Coronary artery (tissue), 2 donors: ENCODE measurements around the gene MAST2.
"Not testable (repeated sequence)": the region's sequence is repeated elsewhere in the genome, so short reads cannot be mapped to it uniquely, and the experiment has no call there.

Source experiments
- DNase-seq: peaks from one replicate; pipeline ENCODE4 v3.0.0-alpha.2; 2017; ENCODE audit warnings: low spot score
- H3K27ac ChIP-seq, 2 donors: fragments of 200-600 bp; sonication (generic); one replicate each; pipeline ENCODE4 v1.5.1; 2016 to 2019
- H3K4me3 ChIP-seq: fragments of 200-600 bp; sonication (generic); 2 replicates; pipeline ENCODE4 v1.5.1; 2016; ENCODE audit warnings: mild to moderate bottlenecking, moderate library complexity
- CTCF ChIP-seq: fragments of 200-600 bp; sonication (generic); IDR thresholded peaks from one replicate; pipeline ENCODE4 v1.5.1; 2019; ENCODE audit warnings: antibody characterized with exemption

Gene MAST2

GRCh38 chr1:45938029-45938428 is 134.6 kb downstream of the MAST2 start:
- no peak for TF ChIP-seq CTCF
- Histone ChIP-seq H3K4me3 (no peak overlapping the region), H3K27ac (no peak overlapping the region)
- no peak for DNase-seq

DNA sequence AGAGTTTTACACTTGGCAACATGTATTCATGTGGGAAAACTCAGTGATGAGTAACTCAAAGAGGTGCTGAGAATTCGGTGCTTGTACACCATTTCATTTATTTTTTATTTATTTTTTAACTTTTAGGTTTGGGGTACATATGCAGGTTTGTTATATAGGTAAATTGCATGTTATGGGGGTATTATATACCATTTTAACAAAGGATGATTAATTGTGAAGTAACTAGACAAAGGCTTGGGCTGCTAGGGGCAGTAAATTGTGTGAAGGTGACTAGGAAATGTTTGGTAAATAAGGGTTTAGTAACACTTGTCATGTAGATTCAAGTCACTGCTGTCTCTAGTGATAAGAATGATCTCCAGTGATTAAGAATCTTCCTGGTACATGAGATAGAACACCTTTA is 139.0 kb downstream of the MAST2 start:
- no peak for DNase-seq
- no peak for TF ChIP-seq CTCF
- Histone ChIP-seq H3K4me3 (no peak overlapping the region), H3K27ac (no peak overlapping the region)

- no peak for TF ChIP-seq CTCF
- no peak overlapping the region for H3K27ac ChIP-seq
- no peak for DNase-seq
These were observed 139.8 kb downstream of the MAST2 start for GRCh38 chr1:45943185-45943584.

DNA sequence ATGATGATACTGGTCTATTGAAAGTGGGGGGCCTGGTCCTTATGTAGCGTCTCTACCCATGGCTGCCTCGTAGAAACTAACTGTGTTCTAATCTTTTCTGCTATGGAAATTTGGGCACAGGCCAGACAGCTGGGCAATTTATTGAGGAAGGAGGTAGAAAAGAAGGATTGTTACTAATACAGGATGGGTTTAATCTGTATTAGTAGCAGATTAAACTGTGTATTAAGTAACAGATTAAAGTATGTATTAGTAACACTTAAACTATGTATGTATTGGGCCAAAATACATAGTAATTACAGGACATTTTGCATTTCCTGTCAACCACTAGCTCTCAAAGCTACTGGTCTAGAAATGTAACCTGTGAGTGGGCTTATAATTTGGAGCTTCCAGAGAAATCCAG is 142.0 kb downstream of the MAST2 start:
- H3K27ac ChIP-seq, result no peak overlapping the region
- no peak for TF ChIP-seq CTCF

More at GRCh38 chr1:45943185-45943584, 139.8 kb downstream of the MAST2 start:
- H3K4me3 ChIP-seq, result no peak overlapping the region

DNA sequence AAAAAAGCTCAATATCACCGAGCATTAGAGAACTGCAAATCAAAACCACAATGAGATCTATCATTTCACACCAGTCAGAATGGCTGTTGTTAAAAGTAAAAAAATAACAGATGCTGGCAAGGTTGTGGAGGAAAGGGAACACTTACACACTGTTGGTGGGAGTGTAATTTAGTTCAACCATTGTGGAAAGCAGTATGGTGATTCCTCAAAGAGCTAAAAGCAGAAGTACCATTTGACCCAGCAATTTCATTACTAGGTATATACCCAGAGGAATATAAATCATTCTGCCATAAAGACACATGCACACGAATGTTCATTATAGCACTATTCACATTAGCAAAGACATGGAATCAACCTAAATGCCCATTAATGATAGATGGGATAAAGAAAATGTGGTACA is 146.1 kb downstream of the MAST2 start:
- not testable (repeated sequence) for H3K4me3 ChIP-seq, DNase-seq, H3K27ac ChIP-seq

More for the DNA sequence above, 142.0 kb downstream of the MAST2 start:
- DNase-seq, result no peak
- no peak overlapping the region for H3K4me3 ChIP-seq

- DNase-seq, result no peak
- Histone ChIP-seq H3K27ac (no peak overlapping the region), H3K4me3 (no peak overlapping the region)
- TF ChIP-seq CTCF, result no peak
These were observed 148.7 kb downstream of the MAST2 start for GRCh38 chr1:45952072-45952471.

DNA sequence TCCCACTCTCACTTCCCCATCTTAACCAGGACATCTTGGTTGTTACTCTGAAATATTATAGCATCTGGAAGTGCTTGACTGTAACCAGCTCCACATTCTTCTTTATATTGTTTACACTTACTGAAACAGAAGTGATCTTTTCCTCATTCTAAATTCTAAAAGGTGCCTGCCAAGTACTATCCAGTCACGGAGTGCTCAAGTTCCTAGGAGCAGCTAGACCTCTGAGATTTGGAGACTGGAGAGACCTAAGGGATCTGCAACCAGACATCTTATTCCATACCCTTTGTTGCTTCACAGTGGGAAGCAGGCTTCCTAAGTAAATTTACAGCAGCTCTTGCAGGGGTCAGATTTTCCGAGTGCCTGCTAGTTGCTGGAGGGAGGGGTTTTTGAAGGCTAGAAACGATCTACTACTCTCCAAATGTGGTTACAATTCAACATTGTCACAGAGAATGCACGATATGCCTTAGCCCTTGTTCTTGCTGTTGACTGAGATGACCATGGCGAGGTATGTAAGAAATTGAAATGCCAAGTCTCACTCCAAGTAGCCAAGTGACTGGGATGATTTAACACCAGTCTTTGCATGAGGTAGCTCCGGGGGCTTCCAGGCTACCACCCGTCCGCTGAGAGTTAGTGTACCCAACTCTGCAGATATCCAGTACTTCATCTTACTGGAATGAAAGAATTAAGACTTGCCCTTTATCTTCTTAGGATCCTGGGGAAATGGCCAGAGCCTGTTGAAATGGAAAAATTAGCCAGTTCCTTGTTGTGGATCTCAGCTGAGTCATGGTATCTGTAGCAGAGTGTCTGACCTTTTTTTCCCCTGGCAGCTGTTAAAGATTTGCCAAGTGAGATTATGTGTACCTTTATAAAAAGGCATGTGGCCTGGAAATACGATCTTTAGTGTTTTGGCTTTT is 150.8 kb downstream of the MAST2 start:
- TF ChIP-seq CTCF, result no peak
- Histone ChIP-seq H3K27ac (peak overlapping the region in 1 of 2 donors; percentile 75), H3K4me3 (no peak overlapping the region)
- no peak for DNase-seq
